CD4-positive, alpha-beta T cell treated with Interleukin-1 beta for 1 hour (primary cell): ENCODE results near the gene CHCHD2.
"Not testable (repeated sequence)": the region's sequence is repeated elsewhere in the genome, so short reads cannot be mapped to it uniquely, and the experiment has no call there.

ENCODE experiments used
- DNase-seq, 2 donors: peaks; one replicate each; pipeline ENCODE4 v3.0.0-alpha.2; 2020 to 2022

Gene CHCHD2, protein sequence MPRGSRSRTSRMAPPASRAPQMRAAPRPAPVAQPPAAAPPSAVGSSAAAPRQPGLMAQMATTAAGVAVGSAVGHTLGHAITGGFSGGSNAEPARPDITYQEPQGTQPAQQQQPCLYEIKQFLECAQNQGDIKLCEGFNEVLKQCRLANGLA

DNA sequence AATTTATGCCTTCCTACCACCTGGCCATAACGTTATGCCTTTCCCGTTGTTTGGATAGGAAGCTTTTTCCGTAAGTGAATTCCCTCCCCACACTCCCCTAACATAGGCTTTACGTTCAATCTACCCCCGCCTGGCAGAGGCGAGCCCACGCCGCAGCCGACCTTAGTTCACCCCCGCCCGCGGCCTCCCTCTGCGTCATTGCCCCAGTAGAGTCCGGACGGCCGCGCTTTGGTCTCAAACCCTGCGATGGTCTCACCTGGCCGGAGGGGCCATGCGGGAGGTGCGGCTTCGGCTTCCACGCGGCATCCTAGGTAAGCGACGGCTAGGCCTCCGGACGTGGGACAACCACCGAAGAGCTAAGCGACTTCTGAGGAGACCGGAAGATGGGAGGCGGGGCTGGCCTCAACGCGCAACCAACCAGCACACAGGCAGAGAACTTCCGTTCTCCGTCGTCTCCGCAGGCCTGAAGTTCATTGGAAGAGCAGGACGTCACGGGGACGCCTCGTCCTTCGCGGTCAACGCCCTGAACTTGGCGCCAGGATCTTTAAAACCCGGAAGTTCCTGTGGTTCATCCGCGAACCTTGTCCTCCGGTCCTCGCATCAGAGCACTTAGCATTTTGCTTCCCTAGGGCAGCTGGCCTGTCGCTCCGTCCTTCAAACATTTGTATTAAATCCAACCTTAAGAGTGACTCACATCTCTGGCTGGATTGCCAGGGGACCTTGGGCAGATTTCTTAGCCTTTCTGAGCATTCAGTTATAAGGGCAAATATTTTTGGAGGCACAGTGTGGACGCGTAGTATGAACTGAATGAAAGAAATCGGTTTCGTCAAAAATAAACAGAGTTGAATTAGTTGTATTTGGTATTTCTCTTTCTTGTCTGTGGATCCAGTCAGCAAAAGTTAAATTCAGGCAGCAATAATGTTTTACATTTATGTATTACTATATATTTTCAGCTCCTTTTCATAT lies at the start of gene CHCHD2:
Gene CHCHD2 (minus strand): TSS at position 369 of the 966 bp plus-strand sequence. CDS start 63 bp downstream, at position 306.
- peak; percentile 95 to 97 for DNase-seq

DNA sequence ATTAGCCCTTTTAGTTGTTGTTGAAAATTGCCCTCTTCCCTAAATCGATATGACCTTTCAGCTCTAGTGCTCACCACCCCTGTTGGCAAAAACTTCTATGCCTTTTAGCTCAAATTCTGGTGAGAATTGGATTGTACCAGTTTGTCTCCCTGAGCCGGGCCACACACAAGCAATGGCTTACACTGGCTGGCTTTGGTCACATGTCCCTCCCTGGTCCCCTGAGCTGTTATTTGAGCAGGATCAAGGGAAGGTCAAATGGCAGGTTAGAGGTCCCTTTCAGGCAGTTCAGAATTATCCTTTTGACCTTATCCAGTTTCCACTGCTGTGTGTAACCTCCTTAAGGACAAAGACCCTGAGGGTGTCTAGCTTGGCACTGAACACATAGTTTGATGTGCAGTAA lies 24.8 kb upstream of the CHCHD2 start:
- not testable (repeated sequence) for DNase-seq

DNA sequence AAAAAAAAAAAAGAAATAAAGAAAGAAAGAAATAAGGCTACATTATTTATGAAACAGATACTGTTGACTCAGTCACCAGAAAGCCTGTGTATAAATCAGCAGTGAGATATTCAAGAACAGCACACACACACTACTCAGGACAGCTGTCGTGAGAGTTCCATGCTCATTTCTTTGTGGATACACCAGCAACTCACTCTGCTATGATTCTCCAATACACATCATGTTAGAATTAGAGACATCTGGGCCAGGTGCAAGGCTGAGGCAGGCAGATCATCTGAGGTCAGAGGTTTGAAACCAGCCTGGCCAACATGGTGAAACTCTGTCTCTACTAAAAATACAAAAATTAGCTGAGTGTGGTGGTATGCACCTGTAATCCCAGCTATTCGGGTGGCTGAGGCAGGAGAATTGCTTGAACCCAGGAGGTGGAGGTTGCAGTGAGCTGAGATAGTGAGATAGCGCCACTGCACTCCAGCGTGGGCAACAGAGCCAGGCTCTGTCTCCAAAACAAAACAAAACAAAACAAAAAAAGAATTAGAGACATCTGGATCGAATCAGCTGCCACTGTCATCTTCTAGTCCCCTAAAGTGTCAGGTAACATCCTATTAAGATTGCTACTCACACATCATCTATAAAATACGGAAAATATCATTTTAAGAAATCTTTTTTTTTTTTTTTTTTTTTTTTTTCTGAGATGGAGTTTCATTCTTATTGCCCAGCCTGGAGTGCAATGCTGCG lies 21.1 kb upstream of the CHCHD2 start:
- DNase-seq = no peak

DNA sequence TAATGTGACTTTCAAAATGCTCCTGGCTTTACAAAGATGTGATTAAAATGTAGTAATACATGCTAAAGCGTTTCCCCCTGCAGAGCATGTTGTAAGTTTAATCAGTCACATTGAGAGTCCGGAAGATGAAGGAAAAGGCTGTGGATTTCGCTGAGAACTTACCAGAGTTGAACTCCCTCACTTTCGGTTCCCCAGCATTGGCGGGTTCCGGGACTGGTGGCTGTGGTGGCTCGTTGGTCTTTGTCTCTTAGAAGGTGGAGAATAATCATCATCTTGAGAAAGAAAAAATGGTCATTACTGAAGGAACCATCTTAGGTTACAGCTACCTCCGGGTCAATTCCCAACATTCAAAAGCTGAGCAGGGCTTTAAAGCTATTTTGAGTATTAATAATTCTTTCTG lies 19.6 kb upstream of the CHCHD2 start:
- DNase-seq = no peak

DNA sequence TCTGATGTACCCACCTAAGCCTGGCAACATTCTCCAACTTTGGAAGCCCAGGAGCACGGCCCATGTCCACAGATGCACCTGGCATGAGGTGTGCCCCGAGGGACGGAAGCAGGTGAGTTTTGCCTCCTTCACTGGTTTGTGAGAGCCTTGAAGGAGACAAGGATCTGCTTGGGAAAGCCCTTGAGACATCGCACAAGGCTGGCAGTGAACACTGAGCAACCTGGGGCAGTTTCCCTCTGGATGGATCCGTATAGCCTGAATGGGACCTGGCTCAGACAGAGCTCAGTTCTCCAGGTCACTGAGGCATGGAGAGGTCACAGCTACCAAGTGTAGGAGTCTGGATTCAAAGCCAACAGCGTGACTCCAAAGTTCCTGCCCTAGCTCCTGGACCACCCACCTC lies 18.7 kb upstream of the CHCHD2 start:
- DNase-seq = no peak

DNA sequence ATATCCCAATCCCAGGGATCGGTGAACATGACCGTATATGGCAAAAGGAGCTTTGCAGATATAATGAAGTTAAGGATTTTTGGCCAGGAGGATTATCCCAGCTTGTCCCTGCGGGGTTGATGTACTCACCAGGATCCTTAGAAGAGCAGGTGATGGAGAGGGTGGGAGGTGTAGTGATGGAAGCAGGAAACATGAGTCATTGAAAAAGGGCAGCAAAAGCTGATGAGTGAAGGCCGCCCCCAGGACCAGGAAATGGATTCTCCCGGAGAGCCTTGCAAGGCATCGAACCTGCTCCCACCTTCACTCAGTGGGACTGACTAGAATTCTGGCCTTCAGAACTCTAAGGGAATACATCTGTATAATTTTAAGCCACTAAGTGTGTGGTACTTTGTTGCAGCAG lies 15.2 kb upstream of the CHCHD2 start:
- DNase-seq = no peak

DNA sequence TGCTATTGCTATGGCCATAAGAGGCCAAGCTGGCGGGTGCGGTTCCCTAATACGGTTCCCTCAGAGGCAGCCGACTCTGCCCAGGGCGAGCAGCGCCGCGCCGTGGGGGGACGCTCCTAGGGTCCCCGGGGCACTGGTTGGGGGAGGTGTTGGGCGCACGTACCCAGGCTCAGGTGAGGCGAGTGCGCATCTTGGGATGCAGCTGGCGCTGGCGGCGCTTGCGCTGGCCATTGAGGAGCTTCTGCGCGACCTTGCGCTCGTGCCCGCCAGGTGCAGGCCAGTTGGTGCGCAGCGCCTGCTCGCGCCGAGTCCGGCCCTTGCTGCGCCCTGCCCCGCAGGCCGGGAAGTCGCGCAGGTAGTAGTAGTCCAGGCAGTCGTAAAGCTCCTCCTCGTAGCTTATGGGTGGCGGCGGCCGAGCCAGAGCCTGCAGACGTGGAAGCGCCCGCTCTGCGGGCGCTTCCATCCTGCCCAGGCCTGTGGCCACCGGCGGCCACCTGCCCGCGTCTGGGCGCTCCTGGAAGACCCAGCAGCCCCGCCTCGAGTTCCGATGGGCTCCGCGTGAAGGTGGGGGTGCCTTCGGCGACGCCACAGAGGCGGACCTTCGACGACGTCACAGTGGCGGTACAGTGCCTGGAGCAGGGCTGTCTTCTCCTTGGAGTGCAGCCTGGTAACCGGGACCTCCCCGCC lies 9.7 kb upstream of the CHCHD2 start, which contains the start of gene NUPR2:
Gene NUPR2 (minus strand): TSS at position 566 of the 687 bp plus-strand sequence. CDS start 103 bp downstream, at position 463.
- DNase-seq = no peak

DNA sequence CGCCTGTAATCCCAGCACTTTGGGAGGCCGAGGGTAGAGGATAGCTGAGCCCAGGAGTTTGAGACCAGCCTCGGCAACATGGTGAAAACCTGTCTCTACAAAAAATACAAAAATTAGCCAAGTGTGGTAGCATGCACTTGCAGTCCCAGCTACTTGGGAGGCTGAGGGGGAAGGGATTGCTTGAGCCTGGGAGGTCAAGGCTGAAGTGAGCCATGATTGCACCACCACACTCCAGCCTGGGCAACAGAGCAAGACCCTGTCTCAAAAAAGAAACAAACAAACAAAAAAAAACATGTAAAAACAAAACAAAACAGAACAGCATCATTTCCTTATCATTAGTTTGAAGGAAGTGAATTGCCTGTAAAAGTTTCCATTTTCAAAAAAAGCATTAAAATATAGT lies 6.0 kb upstream of the CHCHD2 start:
- not testable (repeated sequence) for DNase-seq

DNA sequence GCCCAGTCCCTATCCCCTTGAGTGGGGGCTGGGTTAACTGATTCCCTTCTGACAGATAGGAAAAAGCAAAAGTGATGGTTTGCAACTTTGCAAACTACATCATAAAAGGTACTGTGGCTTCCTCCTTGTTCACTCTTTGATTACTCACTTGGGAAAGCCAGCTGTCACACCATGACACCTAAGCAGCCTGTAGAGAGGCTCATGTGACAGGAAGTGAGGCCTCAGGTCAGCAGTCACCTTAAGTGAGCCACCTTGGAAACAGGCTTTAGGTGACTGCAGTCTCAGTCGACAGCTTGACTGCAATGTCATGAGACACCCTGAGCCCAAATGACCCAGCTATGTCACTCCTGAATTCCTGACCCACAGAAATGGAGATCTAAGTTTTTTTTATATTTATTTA lies 4.3 kb upstream of the CHCHD2 start:
- no peak for DNase-seq

DNA sequence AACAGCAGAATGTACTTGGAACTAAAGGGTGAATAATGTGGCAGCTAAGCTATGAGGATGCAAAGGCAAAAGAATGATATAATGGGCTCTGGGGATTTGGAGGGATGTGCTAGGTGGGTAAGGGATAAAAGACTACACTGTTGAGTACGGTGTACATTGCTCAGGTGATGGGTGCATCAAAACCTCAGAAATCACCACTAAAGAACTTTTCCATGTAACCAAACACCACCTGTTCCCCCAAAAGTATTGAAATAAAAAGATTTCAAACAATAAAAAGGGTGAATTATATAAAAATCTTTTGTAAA lies 1.6 kb upstream of the CHCHD2 start:
- no peak for DNase-seq

DNA sequence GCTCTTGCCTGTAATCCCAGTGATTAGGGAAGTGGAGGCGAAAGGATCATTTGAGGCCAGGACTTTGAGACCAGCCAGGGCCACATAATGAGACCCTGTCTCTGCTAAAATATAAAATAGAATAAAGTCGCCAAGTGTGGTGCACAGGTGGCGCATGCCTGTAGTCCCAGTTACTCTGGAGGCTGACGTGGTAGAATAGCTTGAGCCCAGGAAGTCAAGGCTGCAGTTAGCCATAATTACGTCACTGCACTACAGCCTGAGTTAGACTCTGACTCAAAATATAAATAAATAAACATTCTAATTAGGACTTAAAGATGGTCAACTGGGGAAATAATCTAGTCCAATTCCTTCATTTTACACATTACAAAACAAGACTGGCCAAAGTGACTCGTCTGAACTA lies 768 bp downstream of the CHCHD2 start:
- peak; percentile 31 to 53 for DNase-seq

DNA sequence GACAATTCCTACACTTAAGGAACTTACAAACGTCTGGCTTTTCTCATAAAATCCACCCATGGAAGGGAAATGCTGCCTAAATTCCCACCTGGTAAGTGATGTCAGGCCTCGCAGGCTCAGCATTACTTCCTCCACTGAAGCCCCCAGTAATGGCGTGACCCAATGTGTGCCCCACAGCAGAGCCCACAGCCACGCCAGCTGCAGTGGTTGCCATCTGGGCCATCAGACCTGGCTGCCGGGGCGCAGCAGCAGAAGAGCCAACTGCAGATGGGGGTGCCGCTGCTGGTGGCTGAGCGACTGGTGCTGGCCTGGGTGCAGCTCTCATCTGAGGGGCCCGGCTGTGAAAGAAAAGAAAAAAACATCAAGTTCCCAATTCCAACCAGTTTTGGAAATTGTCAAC lies 2.1 kb downstream of the CHCHD2 start:
- DNase-seq = not testable (repeated sequence)

DNA sequence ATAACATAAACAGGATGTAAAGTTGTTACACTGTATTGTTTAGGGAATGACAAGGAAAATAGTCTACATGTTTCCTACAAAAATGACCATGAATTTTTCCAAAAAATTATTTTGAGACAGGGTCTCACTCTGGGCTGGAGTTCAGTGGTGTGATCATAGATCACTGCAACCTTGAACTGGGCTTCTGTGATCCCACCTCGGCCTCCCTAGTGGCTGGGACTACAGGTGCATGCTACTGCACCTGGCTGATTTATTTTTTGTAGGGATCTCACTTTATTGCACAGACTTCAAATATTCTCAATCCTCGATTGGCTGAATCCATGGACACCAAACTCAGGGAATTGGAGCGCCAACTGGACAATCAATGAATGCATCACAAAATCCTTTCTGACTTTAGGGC lies 6.6 kb downstream of the CHCHD2 start:
- no peak for DNase-seq

DNA sequence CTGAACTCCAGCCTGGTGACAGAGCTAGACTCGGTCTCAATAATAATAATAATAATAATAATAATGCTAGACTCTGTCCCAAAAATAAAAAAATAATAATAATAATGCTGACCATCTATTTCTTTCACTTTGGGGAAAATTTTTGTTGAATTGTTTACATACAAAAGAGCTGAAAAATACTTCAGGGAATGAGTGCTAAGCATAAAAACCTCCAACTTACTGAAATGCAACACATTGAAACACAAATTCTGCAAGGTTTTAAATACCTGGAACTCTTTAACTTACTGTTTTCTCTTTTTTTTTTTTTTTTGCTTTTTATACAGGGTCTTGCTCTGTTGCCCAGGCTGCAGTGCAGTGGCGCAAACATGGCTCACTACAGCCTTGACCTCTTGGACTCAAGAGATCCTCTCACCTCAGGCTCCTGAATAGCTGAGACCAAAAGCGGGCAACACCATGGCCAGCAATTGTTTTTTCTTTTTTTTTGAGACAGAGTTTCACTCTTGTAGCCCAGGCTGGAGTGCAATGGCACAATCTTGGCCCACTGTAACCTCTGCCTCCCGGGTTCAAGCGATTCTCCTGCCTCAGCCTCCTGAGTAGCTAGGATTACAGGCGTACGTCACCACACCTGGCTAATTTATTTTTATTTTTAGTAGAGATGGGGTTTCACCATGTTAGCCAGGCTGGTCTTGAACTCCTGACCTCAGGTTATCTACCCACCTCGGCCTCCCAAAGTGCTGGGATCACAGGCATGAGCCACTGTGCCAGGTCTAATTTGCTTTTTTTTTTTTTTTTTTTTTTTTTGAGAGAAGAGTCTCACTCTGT lies 7.9 kb downstream of the CHCHD2 start:
- DNase-seq = not testable (repeated sequence)

DNA sequence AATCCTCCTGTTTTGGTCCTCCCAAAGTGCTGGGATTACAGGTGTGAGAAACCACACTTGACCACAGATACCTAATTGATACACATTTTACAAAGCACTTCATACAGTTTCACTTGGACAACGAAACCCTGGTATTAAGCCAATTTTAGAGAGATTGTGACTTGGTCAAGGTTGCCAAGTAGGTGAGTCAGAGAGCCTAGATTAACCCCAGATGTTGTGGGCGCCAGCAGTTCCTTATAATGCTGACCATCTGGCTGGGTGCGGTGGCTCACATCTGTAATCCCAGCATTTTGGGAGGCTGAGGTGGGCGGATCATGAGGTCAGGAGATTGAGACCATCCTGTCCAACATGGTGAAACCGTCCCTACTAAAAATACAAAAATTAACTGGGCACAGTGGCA lies 8.6 kb downstream of the CHCHD2 start:
- no peak for DNase-seq

DNA sequence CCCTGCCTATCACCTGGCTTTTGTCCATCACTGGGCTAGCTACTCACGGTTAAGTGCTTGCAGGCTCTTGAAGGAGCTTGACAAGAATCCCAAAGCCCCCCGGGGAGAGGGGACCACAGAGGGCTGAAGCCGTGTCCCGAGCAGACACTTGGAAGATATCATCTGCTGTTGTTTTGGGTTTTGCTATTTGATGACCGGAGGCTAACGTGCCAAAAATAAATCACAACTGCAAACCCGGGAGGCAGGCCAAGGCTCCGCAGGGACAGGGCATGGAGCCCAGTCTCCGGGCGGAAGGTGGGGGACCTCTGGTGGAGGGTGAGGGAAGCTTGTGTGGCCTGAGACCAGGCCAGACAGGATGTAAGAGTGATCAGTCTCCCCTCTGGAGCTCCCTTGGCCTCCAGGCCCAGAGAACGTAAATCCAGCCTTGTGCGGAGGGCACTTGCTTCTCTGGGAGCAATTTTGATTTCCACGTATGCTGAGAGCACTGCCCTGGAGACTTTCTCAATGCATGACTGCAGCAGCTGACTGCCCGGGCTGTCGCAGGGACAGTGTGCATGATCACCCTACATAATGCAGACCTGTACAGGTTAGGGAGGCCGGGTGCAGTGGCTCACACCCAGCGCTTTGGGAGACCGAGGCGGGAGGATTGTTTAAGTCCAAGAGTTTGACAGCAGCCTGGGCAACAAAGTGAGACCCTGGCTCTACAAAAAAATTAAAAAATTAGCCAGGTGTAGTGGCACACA lies 13.3 kb downstream of the CHCHD2 start, which contains the start of gene PHKG1:
Gene PHKG1 (minus strand): TSS at position 164 of the 743 bp plus-strand sequence. CDS start 4,011 bp downstream, outside the sequence.
- DNase-seq = no peak

DNA sequence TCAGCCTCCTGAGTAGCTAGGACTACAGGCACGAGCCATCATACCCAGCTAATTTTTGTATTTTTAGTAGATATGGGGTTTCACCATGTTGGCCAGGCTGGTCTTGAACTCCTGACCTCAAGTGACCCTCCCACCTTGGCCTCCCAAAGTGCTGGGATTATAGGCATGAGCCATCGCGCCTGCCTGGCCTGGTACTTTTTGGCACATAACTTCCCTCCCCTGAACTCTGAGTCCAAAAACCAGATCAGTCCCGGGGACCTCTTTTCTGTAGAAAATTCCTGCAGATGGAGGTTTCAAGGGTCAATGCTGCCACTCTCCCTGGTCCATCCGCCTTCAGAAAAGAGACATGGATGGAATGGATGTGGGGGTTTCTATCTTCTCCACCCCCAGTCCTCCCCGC lies 13.9 kb downstream of the CHCHD2 start:
- not testable (repeated sequence) for DNase-seq

DNA sequence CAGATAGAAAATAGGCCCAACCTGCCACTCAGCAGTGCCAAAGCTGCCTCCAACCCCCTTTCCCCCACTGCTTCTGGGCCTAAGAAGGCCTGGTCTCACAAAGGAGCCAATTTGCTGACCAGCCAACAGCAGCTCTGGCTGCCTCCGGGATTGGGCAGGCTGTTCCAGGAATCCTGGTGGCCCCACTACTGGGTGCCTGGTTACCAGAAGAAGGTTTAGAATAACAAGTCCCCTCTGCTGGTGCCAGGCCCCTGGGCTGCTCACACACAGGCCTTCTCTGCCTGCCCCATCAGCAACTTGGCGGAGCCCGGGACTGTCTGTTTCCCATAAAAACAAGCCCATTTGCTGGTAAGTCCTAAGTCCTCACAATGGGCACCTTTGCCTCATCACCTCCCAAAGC lies 14.7 kb downstream of the CHCHD2 start:
- no peak for DNase-seq

DNA sequence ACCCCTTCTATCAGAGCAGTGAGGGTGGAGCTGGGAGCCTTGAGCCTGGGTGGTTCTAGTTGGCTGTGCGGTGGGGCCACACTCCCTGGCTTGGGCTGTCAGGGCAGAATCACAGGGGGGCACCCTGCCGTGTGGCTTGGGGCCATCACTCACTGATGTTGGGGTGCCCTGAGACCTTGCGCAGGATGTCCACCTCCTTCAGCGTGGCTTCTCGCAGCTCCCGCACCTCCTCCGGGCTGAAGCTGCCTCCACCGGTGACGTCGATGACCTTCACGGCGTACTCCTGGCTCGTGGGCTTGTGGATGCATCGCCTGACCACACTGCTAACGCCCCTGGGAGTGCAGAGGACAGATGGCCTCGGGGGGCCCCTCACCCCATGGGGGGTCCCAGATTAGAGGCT lies 18.8 kb downstream of the CHCHD2 start:
- DNase-seq = no peak

DNA sequence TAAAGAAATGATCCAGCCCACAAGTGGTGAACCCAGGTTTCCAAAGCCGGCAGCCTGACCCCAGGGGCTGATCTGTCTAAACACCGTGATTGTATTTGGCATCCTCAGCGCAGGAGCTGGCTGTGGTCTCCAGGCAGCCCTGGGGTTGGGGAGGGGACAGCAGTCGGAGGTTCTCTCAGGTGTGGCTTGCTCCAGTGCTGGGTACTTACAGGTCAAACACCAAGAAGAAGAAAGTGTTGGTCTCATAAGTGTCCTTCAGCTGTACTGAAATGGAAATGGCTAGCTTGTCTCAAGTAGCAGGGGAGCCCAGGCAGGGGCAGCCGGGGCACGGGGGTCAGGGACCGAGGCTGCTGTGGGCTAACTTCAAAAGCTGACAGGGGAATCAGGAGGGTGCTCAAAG lies 19.5 kb downstream of the CHCHD2 start:
- no peak for DNase-seq

DNA sequence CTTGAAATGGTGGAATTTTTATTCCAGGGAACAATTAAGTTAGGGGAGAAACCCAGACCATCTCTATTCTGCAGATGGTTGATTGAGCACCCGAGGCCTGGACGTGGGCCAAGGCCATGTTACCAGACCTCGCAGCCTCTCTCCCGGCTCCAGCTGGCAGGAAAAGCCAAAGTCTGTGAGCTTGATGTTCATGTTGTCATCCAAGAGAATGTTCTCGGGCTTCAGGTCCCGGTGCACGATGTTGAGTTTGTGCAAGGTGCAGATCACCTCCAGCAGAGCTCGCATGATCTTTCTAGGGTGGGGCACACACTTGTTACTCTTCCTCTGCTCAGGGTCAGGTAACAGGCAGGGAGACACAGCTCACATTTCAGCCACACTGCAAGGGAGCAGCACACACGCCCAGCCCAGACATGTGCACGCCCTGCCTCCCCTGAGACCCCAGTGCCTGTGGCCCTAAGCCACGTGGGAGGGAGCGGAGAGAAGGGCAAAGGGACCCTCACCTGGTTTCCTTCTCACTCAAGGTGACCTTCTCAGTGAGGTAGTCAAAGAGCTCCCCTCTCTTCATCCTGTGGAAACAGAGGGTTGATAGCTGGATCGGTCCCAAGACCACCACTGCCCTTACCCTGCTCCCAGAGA lies 23.0 kb downstream of the CHCHD2 start:
- DNase-seq = no peak
